Cortex of kidney (tissue), 1 donor: ENCODE results near the gene APP.
"Not testable (repeated sequence)": the region's sequence is repeated elsewhere in the genome, so short reads cannot be mapped to it uniquely, and the experiment has no call there.

Source experiments
- DNase-seq: peaks from one replicate; lab custom pipeline; 2025; lab: John Stamatoyannopoulos, UW

The APP gene

DNA sequence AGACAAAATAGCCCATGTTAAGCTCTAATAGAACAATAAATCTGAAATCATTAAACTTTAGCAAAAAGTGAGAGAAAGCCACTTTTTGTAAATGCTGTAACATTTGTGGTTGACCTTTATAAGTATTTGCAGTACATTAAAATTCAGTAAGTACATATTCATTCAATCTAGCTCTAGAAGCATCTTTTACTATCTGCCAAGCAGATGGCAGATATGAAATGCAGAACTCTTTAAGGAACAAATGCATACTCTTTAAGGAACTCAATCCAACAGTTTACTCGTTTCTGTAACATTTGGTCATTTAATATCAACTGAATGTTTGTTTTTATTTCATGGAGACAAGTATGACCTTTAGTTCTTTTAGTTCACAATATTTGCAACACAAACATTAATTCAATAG lies 150.1 kb downstream of the APP start:
- no peak for DNase-seq

DNA sequence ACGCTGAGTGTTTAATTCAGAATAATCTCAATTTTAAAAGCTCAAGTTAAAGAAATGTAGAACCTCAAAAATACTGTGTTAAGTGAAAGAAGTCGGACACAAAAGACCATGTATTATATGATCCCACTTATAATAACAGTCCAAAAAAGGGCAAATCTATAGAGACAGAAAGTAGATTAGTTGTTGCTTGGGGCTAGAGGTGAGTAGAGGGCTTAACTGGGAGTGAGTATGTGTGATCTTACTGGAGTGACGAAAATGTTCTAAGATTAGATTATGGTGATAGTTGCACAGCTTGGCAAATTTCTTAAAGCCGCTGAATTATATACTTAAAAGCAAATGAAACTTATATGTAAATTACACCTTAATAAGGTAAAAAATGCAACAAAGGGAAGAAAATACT lies 150.5 kb downstream of the APP start:
- no peak for DNase-seq

DNA sequence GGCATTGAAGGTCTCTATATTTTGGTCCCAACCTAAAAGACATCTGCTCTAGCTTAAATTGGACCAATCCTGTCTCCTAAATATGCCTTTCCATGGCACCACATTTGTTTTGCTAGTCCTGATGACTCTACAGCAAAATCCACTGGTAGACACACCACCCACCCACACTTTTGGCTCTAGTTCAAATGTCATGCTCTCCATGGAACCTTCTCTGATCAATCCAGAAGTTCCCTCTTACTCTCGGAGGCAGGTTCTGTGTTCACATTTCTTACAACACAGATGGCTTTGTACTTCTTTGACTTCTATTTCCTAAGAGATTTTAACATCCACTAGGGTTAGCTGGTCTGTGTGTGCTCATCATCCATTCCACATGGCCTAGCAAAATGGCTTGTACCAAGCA lies 151.3 kb downstream of the APP start:
- no peak for DNase-seq

DNA sequence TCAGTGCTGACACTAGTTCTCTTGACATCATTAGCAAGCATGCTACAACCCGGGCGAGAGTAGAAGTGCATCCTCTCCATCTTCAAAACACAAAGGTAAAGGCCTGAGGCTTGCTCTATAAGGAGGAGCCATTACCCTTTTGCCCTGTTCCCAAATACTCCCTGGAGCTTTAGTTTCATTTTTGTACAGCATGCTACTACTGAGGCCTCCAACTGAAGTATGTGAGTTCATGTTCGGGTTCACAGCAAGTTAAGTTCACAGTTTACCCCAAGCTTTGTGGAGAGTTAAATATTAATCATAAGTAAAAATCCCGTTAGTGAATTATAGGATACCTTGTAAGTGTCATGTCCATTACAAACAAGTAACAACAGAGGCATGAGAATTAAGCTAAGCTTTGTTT lies 156.6 kb downstream of the APP start:
- no peak for DNase-seq

DNA sequence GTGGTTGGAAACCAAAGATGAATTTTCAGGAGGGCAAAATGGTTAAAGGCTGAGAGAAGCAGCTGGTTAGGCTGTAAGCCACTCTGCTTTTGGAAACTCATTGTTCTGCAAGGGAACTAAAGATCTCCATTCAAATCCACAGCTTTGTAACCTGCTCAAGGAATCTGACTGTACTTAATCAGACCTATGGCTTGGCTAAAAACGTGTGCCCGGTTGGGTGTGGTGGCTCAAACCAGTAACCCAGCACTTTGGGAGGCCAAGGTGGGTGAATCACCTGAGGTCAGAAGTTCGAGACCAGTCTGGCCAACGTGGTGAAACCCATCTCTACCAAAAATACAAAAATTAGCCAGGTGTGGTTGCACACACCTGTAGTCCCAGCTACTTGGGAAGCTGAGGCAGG lies 158.1 kb downstream of the APP start:
- DNase-seq, result not testable (repeated sequence)

DNA sequence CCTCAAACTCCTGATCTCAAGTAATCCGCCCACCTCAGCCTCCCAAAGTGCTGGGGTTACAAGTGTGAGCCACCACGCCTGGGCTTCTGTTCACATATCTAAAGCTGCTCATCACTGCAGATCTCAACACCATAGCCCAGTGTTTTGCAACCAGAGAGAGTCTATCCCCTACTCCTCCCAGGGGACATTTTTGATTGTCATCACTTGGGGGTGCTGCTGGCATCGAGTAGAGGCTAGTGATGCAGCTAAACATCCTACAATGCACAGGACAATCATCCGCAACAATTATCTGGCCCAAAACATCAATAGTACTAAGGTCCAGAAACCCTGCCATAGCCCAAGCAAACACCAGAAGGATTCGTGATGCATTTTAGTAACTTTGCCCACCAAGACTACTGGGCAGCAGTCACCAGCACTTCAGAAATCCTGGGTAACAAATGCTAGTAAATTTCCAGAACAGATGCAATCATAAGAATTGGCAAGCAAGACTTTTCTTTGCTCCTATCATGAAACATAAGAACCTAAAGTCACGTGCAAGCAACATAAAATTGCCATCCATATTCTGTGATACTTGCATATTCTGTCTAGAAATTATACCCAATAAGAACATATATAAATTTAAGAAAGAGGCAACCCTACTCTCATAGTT lies 159.2 kb downstream of the APP start:
- no peak for DNase-seq

DNA sequence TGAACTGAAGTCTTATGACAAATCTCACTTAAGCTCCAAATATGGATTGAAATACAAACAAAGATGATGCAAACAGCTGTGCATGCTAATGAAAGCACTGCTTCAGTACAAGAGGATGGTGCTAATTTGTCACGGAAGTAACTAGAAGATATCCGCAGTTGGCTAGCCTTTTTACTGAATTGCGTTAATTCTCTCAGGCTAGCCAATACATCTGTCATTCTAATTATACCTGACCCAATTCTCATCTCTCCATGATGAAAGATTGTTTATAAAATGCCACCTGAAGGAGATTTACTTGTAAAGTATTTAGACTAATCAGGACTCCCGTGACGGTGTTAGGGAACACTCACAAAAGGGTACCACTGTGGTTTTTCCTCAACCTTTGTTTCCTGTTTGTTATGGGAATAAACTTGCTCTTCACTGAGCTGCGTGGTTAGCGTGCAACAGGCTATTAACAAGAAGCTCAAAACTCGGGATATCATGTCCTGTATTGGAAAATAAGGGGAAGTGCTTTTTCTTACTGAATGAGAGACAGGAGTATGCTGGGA lies 162.5 kb downstream of the APP start:
- no peak for DNase-seq

DNA sequence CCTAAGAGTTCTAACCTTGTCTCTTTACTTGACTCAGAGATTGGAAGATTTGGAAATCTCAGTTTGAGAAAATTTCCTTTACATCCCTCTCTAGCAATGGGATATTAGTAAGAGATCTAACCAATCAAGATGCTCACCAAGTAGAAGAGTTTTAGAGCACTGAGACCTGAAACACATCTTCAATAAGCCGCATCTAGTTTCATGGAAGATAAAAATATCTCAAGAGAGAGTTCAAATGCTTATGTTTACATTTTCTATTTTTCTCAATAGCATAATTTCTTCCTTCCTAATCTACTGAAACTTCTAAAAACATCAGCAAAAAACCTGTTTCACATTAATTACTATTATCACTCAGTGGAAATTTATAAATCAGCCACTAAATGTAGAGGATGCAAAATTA lies 165.1 kb downstream of the APP start:
- DNase-seq, result no peak

DNA sequence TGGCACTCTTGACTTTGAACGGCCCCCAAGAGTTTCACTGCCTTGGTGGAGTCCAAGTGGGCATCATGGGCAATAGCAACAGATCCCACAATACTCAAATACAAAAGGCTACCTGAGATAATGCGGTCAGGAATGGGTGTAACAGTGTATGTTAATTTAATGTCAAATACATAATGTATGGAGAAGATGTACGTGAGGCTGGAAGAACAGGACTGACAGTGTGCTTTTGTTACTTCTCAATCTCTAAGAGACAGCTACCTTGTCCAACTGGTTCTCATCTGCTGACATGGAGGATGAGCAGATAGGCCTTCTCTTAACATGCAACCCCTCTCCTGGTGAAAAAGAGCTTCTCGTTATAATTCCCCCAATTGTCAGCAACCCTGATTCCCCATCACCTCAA lies 167.2 kb downstream of the APP start:
- no peak for DNase-seq

DNA sequence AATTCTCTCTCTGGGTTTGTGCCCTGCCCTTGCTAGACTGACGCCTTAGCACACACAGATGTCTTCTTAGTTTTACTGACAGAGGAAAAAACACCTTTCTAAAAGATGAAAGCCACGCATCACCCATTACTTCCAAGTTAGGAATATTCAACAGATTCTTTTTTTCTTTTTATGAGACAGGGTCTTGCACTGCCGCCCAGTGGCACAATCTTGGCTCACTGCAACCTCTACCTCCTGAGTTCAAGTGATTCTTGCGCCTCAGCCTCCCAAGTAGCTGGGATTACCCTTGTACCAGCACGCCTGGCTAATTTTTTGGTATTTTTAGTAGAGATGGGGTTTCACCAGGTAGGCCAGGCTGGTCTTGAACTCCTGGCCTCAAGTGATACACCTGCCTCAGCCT lies 169.2 kb downstream of the APP start:
- no peak for DNase-seq

DNA sequence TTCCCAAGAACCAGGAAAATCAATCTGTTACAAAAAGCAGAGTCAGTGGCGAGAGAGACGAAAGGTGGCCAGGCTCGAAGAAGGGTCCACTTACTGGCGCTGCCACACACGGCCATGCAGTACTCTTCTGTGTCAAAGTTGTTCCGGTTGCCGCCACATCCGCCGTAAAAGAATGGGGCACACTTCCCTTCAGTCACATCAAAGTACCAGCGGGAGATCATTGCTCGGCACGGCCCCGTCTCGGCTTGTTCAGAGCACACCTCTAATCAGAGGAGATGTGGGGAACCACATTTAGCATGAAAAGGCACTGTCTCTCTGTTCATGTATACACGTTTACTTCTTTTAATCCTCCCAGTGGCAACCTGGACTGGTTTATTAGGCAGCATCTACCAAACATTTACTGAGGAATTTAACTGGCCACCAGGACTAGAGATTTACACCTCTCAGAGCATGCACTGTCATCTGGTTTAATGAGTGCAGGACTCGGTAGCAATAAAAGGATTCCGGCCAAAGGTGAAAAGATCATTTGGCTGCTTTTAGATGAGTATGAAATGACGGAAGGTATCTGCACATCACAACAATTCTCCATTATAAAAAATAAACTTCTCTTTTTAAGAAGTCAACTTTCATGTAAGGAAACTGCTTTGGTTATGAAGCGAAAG lies 170.5 kb downstream of the APP start:
- no peak for DNase-seq

DNA sequence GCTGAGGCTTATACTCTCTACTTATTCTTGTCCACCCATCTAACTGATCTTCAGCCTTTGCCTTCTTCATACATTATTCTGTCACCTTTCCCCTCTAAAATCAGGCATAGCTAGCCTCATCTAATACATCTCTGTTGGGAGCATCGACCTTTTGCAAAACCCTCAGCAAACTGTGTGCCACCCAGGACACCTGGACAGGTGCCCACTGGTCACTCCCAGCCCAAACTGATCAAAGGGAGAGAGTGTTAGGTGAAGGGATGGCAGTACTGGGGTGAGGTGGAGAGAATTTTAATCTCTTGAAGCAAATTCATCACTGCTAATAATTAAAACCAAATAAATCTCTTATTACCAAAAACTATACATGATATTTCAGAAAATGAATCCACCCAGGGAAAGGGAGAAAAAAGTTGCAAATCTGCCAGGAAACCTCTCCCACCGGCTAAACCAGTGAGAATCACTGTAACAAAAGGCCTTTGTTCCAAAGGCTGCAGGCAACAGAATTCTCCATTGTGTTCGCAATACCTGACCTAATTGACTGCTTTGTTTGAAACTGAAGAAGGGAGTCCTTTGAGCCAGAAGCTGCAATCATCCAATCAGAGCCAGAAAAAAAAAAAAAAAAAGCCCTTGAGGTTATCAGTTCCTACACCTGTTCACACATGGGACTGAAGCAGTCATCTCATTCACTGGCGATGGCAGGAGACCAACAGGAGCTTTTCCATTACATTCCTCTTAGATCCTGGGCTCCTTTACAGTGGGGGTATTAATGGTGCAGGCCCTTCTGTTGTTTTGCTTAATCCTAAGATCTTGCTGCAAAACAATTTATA lies 172.6 kb downstream of the APP start:
- DNase-seq, result no peak

DNA sequence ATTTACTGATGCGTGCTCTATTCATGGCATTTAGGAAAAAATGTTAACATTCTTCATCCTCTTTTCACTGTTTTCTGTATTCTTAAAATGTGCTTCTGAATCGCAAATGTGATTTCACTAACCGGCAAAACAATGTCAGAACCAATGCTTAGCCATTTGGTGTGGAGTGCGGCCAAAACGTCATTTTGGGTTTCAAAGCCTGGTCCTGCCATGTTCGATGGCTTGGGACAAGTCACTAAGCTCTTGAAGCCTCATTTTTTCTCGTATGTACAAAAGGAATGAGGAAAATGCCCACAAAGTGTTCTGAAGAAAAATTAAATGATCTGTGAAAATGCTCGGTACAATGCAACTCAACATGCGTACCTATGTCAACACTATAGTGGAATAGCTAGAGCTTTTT lies 175.3 kb downstream of the APP start:
- DNase-seq, result no peak

DNA sequence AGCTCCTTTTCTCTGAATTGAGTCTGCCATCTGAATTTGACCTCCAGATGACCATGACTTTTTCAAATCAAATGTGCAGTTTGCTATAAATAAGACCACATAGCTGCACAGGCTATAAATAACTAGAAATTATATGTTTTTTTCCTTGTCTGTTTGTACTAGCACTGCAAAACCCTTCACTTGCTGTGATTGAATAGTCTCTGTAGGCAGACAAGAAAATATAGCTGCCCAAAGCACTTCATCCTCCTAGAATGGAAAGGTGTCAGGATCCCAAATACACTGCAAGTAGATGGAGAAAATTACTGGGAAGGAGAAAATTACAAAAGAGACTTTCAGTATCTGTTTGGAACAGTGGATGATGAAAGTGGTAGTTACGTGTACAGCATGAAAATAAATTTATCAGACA lies 175.8 kb downstream of the APP start:
- DNase-seq, result no peak

DNA sequence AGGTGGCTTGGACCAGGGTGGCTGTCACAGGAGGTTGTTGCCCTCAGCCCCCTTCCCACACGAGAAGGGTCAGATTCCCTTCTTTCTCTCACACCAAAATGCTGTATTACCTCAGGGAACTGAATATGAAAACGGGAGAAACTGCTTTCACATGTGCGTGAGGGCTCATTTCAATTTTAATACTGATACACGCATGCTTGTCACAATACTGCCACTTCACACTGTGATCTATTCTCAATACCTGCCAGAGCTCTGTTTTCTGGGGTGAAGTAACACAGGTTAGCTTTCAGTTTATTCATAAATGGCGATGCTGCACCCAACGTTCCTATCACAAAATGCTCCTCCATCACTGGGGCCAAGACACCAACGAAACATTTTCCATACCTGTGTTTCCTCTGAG lies 181.8 kb downstream of the APP start:
- no peak for DNase-seq

DNA sequence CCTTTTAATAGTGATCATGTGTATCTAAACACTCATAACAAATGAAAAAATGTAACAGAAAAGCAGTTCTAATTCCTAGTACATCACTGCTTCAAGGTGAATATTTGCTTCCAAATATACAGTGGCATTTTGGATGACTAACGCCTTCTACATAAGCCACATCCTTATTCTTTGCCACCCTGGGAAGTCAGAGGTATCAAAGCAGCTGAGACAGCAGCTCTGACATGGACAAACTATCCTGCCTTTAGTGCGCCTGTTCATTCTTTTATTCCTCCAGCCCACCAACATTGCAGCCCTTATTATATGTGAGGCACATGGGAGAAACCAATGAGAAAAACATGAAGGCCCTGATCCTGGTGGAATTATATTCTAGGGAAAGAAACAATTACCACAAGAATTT lies 183.0 kb downstream of the APP start:
- no peak for DNase-seq

DNA sequence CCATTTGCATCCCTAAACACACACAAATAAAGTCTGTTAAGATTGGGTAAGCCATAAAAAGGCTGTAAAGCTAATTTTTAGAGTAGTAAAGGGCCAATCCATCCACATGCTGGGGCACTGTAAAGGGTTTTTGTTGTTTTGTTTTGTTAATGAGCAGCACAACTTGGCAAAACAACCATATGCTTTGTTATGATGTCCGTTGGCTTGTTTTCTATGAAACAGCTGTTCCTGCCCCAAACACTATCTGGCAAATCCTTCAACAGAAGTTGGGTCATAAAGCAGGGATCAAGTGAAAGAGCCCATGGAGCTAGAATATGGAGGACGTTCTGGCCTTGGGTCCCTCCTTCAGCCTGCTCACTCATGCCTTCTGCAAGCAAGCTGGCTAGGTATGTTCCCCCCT lies 183.6 kb downstream of the APP start:
- DNase-seq, result no peak

DNA sequence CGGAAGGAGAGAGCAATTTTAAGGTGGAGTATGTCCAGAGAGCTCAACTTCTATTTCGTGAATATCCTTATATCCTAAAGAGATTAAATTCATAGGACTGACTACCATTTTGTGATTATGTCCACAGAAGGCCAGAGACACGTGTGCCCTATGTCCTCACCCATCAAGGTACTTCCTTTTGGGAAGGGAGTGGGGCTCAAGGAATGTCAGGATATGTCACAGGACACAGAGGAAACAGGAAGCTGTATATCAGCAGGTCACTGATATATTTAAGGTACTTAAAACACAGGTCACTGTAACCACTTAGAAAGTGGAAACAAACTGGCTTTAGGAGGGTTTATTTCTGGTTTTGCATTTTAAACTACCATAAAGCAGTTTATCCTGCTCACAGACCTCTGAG lies 184.6 kb downstream of the APP start:
- DNase-seq, result no peak

DNA sequence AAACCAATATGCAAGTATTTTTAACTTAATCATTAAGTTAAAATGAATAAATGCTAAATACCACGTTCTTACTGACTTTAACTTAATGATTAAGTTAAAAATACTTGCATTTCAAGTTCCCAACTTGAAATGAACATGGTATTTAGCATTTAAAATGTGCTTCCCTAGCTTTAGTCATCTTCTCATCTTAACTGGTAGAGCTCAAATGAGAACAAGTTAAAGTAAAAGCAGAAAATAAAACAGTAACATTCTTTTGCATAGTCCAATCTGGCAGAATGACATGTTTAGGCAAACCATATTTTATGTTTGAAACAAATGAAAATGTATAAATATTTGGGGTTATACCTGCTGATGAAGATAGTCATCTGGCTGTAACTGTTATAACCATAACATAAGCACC lies 186.0 kb downstream of the APP start:
- DNase-seq, result no peak

DNA sequence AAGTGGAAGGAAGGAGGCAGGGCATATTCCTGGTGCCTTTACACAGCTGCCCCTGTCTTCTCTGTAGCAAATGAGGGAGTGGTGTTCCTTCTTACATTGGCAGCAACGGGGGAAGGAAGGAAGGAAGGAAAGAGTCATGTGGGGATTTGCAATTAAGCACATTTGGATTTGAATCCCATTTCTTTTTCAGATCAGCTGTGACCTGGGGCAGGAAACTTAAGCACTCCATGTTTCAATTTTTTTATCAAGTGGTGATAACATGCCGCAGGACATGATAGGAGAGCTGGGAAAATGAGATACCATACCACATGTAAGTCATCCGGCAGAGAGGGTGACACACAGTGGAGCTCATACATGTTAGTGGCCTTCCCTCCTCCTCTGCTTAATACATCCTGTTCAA lies 186.8 kb downstream of the APP start:
- no peak for DNase-seq

DNA sequence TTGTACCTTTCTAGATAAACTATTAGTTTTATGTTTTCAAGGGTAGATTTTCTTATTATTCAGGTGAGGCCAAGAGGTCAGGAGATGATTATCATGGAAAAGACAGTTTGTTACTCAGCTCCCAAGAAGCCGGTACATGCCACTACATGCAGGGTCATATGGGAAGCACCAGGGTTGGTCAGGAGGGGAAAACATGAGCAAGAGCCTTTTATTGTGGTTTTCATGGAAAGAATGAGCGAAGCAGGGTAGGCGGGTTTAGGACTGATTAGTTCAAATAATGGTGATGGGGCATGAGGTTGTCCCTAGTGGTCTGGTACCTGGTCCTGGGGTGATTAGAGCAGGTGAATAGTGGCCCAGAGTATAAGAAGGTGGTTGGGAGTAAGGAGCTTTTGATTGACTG lies 189.9 kb downstream of the APP start:
- DNase-seq, result no peak

DNA sequence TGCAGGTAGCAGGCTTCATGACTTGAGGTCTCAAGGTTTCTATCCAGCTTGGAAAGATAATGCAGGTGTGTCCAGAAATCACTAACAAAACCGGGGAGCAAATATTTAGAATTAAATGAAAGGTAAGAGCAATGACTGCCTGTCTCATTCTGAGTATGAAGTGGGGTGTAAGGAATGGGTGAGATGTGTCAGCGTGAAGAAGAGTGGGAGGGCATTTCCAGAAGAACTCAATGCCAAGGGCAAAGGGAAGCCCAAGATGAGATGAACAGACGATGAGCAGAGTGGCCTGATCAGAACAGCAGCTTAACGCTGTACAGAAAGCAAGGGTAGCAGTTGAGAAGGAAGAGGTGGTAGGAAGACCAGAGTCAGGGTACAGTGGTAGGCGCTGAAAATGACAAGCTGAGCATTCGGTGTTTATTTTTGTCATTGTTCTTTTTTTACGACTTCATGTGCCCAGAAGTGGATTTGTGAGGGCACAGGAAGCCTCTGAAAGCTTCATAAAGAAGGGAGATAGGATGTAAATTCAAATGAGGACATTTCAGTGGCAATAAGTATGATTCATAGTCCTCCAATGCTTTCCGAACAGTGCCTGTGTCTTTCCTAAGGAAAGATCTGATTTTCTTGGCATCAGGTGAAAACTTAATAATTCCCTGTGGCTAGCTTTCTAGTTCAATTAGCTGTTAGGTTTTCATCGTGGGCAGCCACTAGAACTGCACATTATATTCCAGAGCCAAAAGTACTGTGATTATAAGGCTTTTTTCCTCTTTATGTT lies 190.5 kb downstream of the APP start:
- DNase-seq, result no peak
